GM21528 (cell line): Measurements from ENCODE around the gene TUBB4A.
"Not testable (repeated sequence)": the region's sequence is repeated elsewhere in the genome, so short reads cannot be mapped to it uniquely, and the experiment has no call there.

Source experiments
- ATAC-seq: cut with Tn5 transposase; IDR thresholded peaks from one replicate; pipeline ENCODE4 v1.9.1; 2021; ENCODE audit warnings: mild to moderate bottlenecking, moderate library complexity; ENCODE audit not compliant: unreplicated experiment, low FRiP score

The TUBB4A gene

GRCh38 chr19:6501740-6502648, at the start of gene TUBB4A:
Gene TUBB4A, minus strand, starts transcription at chr19:6502309. Its CDS starts 97 bp downstream, at chr19:6502212.
- ATAC-seq: no peak

- ATAC-seq: no peak
Observed at GRCh38 chr19:6551091-6551490, 49.0 kb upstream of the TUBB4A start.

- ATAC-seq: not testable (repeated sequence)
Observed at GRCh38 chr19:6550679-6551078, 48.6 kb upstream of the TUBB4A start.

GRCh38 chr19:6543866-6544347, 41.8 kb upstream of the TUBB4A start:
- ATAC-seq: no peak

DNA sequence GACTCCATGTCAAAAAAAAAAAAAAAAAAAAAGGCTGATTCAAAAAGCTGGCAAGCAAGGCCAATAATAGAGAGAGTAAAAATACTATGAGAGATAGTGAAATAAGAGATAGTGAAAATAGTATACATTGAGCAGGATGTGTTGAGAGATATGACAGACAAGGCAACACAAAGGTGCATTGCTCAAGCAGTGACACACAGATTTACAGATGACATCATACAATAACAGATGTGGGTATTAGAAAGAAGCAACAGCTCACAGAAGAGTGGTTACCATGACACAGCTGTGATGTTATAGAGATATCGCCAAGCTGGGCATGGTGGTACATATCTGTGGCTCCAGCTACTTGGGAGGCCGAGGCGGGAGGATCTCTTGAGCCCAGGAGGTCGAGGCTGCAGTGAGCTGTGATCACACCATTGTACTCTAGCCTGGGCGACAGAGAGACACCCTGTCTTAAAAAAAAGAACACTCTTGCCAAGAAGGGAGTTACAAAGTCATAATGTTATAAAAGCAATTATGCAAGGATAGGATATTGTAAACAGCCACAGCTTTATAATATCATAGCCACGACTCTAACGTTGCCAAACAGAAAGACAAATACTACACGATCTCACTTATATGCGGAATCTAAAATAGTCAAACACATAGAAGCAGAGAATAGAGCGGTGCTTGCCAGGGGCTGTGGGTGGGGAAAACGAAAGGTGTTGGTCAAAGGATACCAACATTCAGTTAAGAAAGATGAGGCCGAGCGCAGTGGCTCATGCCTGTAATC, 39.0 kb upstream of the TUBB4A start:
- no peak for ATAC-seq

DNA sequence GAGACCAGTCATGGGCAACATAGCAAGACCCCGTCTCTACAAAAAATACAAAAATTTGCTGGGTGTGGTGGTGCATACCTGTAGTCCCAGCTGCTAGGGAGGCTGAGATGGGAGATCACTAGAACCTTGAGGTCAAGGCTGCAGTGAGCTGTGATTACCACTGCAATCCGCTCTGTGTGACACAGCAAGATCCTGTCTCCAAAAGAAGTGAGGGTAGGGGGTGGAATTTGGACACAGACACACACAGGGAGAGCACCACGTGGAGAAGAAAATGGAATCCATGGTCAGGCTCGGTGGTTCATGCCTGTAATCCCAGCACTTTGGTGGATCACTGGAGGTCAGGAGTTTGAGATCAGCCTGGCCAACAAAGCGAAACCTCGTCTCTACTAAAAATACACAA, 37.4 kb upstream of the TUBB4A start:
- ATAC-seq: no peak

DNA sequence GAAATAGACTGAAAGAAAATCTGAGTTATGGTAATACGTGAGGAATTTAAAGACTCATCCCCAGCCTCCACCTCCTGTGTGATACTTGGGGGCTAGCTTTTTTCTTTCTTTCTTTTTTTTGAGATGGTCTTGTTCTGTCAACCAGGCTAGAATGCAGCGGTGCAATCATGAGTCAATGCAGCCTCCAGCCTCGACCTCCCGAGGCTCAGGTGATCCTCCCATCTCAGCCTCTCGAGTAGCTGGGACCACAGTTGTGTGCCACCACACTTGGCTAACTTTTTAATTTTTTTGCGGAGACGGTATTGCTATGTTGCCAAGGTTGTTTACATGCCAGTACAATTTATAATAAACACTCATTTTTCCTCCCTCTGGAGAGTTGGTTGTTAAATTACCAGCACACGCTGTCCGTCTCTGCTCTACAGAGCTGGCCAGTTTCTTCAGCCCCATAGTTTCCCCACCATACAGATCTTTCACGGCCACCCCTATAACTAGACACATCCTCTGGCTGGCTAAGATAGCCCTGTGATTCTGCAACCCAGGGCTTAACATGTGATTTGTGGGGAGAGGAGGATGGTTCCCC, 33.5 kb upstream of the TUBB4A start:
- no peak for ATAC-seq

DNA sequence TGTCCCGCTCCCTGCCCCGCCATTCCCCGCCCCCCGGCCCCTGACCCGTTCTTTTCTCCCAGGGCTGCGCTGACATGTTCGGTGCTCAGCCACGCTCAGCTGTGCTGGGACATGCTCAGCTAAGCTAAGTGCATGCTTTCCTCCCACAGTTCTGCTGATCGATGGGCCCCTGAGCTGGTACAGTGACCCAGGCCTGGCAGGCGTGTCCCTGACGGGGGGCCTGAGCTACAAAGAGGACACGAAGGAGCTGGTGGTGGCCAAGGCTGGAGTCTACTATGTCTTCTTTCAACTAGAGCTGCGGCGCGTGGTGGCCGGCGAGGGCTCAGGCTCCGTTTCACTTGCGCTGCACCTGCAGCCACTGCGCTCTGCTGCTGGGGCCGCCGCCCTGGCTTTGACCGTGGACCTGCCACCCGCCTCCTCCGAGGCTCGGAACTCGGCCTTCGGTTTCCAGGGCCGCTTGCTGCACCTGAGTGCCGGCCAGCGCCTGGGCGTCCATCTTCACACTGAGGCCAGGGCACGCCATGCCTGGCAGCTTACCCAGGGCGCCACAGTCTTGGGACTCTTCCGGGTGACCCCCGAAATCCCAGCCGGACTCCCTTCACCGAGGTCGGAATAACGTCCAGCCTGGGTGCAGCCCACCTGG, 32.5 kb upstream of the TUBB4A start:
- ATAC-seq: no peak

GRCh38 chr19:6533746-6534418, 31.8 kb upstream of the TUBB4A start:
- ATAC-seq: no peak

DNA sequence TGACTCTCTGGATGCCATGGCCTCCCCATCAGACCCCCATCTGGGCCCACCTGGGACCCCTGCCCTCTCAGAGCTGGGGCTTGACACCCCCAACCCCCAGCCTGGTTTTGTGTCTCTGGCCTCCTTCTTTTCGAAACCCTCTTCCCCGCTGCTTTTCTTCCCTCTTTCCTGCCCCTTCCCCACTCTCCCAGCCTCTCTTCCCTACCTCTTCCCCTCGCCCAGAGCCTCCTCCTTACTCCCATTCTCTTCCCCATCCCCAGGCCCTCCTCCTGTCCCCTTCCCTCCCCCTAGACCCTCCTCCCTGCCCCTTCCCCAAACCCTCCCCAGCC, 30.9 kb upstream of the TUBB4A start:
- ATAC-seq: no peak

GRCh38 chr19:6532244-6532999, 30.3 kb upstream of the TUBB4A start:
- no peak for ATAC-seq

DNA sequence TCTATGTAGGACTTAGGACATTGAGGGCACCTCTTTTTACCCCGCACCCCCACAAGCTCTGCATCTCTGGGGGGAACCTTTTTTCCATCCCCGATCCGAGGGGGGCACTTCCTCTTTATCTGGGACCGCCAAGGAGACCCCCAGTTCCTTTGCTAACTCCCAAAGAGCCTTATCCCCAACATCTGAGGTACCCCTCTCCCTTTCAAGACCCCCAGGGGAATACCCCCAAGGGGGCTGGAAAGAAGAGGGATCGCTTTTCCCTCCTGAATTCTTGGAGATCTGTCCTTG, 29.8 kb upstream of the TUBB4A start:
- no peak for ATAC-seq

GRCh38 chr19:6531163-6531955, 29.2 kb upstream of the TUBB4A start:
- no peak for ATAC-seq

DNA sequence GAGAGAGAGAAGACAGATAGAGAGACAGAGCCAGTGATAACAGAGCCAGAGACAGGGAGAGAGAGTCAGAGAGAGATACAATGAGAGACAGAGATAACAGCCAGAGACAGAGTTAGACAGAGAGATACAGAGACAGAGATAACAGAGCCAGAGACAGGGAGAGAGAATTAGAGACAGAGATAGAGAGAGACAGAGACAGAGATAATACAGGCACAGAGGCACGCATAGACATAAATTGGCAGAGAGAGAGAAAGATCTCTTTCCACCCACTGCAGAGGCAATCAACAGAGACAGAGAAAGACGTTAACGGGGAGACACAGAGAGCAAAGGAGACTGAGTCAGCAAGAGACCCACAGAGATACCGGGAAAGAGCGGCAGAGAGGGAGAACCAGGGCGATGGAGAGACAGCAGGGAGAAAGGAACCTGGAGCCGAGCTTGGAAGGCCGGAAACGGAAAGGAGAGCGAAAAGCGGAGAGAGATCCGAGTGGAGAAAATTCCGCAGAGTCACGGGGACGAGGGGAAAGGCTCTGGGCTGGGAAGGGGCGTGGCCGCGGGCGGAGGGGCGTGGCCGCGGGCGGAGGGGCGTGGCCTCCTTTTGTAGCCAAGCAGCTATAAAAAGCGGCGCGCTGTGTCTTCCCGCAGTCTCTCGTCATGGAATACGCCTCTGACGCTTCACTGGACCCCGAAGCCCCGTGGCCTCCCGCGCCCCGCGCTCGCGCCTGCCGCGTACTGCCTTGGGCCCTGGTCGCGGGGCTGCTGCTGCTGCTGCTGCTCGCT, 28.5 kb upstream of the TUBB4A start, which contains the start of gene TNFSF9:
TSS of gene TNFSF9 (plus strand) at position 641 of the 777 bp plus-strand sequence. CDS start at position 652, 11 bp downstream.
- peak; percentile 28 for ATAC-seq

DNA sequence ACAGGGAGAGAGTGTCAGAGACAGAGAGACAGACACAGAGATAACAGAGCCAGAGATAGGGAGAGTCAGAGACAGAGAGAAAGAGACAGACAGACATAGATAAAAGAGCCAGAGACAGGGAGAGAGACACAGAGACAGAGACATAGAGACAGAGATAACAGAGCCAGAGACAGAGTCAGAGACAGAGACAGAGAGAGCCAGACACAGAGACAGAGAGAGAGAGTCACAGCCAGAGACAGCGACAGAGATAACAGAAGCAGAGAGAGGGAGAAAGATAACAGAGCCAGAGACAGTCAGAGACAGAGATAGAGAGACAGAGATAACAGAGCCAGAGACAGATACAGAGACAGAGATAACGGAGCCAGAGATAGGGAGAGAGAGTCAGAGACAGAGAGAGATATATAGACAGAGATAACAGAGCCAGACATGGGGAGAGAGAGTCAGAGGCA, 27.9 kb upstream of the TUBB4A start:
- no peak for ATAC-seq

DNA sequence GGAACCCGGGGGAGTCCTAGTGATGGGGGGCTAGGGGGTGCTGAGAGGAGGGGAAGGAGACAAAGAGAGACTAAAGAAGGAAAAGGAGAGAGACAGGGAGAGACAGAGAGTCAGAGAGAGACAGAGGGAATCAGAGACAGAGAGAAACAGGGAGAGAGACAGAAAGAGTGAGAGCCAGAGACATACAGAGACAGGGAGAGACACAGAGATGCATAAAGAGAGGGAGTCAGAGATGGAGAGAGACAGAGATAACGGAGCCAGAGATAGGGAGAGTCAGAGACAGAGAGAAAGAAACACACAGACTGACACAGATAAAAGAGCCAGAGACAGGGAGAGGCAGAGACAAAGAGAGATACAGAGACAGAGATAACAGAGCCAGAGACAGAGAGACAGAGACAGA, 27.2 kb upstream of the TUBB4A start:
- ATAC-seq: no peak

GRCh38 chr19:6528544-6529121, 26.5 kb upstream of the TUBB4A start:
- ATAC-seq: no peak
